RPMI8226 (cell line): Measurements from ENCODE around the gene DOCK2.
A peak's percentile ranks its signal among the peaks of the same experiment; 100 is the strongest.
"Not testable (repeated sequence)": the region's sequence is repeated elsewhere in the genome, so short reads cannot be mapped to it uniquely, and the experiment has no call there.

ENCODE experiments used
- DNase-seq: peaks from one replicate; pipeline ENCODE4 v3.0.0-alpha.2; 2015

The DOCK2 gene

DNA sequence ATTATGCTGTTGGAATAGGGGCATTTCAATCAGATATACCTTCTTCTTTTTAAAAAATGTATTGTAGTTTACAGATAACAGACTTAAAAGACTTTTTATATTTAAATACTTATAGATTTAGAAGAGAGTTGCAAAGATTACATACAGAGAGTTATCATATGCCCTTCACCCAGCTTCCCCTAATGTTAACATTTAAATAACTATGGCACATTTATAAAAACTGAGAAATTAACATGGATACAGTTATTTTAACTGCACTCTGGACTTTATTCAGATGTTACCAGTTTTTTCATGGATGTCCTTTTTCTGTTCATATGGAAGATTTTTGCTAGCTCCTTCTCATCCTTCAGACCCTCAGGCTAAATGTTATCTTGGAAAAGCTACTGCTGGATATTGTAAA lies 123.2 kb downstream of the DOCK2 start:
- no peak for DNase-seq

DNA sequence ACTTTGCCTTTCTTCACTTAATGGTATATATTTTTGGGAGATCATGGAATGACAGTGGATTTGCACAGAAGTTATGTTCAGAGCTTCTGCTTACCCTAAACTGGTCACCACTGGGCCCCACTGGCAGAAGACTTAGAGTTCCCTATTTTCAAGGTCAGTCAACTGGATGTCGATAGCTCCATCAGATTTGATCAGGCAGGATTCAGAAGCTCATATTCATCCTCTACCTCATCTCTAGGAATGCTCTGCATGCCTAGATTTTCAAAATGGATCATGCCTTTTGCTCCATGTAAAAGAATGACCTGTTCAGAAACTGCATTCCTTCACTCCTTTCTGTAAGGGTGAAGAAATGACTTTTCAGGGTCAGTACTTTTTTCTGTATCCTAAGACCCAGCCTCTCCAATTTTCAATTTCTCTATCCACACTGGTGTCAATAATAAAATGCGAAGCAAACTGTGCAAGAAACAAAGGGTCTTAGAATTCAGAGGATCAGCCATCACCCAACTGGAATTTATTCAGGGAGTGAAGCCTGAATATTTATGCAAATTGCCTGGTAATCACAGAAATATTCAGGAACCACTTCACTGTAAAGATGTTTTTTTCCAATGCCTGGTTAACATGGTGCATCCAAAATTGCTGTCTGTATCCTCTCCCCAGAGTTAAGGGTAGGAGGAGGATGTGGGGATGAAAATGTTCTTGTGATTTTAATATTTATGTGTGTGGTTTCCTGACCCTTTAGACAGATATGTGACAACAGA lies 125.4 kb downstream of the DOCK2 start:
- DNase-seq, result no peak

DNA sequence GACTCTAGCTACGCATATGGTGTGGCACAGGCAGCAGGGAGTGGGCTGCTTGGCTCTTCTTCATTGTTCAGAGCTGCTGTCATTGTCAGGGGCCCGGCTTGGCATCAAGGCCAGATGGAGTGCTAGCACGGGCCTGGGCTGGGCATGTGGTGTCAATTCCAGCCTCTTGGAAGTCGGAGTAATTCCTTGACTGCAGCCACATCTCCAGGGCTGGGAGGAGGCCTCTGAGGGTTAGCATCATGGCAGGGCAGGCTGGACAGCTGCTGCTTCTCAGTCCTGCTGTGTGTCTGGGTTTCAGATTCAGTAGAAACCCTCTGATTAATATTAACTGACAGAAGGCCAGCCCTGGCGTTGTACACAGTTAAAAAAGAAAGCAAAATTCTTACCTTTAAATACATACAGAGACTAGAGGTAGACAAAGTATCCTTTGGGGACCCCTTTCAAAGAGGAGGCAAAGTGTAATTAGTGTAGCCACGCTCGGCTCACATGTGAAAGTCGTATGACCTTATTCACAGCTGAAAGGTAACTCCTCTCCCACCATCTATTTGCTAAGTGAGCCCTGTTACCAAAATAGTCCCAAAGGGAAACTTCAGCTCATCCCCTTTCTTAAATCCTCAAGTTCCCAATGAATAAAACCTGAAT lies 126.4 kb downstream of the DOCK2 start:
- DNase-seq, result no peak

DNA sequence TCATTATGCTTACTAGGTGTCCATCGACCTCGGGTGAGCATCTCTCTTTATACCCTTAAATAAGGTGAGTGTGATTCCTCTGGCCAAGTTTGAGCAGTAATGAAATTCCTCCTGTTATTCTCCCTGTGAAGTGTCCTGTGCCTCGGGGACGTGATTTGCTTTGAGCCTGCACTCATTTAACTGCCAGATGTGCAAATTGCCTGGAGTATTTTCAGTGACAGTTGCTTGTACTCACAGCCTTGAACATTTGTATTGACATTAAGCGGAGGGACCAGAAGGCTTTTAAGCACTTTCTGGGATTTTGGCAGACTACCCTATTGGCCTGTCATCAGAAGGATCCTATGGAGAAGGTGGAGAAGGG lies 126.9 kb downstream of the DOCK2 start:
- DNase-seq, result no peak

DNA sequence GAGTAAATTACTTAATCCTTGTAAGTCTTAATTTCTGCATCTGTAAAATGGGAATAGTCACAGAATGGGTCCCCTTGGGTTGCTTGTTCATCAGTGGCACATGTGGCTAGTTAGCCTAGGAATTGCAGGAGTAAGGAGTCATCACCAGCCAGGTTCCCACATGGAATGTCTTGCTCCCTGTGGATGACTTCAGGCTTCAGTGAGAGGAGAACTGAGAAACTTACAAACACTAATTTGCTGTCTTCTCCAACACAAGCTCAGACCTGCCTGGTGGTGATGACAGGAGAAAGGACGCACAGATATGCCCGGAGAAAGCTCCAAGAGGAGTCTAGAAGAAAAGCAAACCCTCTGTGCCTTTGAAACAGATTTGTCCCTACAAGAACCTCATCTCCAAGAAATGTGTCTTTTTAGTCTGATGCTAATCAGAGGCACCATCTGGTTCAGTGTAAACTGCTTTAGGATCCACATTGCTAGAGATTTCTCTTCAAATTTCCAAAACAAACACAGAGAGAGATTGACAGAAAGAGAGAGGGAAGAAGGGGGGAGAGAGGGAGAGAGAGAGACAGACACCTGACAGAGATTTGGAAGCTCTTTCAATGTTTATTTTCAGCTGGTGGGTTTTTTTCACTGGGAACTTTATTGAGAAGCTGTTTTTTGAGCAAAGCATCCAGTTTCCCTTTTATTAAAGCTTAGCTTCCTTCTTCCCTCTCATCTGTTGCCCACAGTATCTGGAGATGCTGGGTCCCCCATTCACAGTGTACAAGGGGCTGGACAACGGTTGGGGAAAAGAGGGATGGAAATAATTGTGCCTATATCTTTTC lies 128.3 kb downstream of the DOCK2 start:
- no peak for DNase-seq

DNA sequence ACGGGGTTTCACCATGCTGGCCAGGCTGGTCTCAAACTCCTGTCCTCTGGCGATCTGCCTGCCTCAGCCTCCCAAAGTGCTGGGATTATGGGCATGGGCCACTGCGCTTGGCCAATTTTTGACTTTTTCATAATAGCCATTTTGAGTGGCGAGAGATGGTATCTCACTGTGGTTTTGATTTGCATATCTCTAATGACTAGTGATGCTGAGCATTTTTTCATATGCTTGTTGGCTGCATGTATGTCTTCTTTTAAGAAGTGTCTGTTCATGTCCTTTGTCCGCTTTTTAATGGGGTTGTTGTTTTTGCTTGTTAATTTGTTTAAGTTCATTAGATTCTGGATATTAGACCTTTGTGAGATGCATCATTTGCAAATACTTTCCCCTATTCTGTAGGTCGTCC lies 129.9 kb downstream of the DOCK2 start:
- not testable (repeated sequence) for DNase-seq

DNA sequence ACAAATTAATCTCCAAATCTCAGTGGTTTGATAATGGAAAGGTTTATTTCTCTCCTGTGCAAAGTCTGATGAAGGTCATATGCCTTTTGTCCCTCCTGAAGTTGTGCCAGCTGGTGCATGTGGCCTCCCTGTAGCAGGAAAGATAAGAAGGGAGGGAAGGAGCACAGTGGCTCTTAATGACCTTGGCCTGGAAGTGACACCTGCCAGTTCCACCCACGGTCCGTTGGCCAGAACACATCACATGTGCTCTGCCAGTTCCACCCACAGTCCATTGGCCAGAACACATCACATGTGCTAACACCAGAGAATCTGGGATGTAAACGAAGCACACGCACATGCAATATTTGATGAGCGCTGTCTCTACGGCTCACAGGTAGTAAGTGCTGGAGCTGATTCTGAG lies 130.9 kb downstream of the DOCK2 start:
- no peak for DNase-seq

DNA sequence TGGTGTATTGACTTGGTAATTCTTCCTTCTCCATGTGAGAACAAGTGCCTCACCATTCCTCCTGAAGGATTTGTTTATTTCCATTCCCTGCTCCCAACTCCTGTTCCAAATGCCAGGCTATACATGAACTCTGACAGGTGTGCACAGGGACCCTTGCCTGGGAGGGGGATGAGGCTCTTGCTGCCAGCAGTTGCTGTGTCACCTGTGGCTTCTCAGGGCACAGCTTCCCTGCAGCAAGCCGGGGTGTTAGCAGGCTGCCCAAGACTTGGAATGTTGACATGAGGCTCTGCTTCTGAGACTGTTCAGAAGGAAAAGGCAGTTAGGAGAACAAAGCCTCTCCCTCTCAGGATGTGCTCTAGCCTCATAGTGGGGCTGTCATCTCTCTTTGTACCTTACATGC lies 131.3 kb downstream of the DOCK2 start:
- DNase-seq, result no peak

DNA sequence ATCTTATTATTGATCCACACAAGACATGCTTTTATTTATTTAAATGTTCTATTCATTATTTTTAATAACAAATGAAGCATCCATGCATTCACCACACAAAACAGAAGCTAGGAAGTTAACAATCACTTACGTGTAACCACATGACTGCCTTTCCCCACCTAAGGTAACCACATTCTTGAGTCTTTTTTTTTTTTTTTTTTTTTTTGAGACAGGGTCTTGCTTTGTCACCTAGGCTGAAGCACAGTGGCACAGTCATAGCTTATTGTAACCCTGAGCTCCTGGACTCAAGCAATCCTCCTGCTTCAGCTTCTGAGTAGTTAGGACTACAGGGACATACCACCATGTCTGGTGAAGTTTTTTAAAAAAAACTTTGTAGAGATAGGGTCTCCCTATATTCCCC lies 133.0 kb downstream of the DOCK2 start:
- DNase-seq, result no peak

DNA sequence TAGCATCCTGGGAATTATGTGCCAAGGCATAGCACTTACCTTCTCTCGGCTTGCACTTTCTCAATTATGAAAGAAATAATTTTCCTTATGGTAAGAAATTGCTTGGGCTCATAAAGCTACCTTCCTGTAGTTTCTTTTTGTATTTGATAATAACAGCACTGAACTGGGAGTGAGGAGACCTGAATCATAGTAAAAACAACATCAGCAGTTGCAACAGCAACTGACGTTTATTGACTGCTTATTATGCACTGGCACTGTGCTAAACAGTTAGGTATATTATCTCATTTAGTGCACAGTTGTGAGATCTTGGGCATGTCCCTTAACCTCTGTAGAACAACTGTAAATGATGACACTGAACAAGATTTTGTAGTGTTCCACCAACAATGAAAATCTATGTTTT lies 135.2 kb downstream of the DOCK2 start:
- no peak for DNase-seq

DNA sequence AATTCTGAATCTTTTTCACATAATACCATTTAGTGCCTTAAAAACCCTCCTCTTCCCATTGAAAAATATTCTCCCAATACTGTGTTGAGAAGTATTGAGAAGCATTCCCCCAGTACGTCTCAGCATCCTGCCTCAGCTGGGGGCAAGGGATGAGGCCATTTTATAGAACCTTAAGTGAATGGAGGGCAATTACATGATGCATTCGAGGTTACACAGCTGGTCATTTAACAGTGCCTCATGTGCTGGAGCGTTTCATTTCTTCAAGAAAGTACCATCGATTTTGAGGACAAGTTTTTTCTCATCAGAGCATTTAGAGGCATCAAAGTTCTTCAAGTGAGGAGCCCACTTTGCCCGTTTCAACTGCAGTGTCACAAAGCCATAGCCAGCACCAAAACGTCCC lies 135.6 kb downstream of the DOCK2 start:
- no peak for DNase-seq

DNA sequence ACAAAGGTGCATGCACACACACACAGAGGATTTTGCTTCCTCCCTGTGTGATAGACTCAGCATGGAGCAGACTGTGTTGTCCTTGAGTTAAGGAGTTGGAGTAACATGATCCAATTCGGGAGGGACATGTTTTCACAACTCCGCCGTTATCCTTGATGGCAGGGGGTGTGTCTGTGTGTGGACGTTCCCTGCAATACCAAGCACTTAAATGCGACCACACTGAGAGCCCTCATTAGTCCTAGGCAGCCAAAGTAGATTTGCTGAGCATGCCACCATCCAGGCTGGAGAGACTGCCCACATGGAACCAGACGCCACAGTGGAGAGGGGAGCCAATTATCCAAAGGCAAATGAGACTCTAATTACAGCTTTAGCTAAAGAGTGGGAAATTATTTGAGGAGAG lies 140.1 kb downstream of the DOCK2 start:
- no peak for DNase-seq

DNA sequence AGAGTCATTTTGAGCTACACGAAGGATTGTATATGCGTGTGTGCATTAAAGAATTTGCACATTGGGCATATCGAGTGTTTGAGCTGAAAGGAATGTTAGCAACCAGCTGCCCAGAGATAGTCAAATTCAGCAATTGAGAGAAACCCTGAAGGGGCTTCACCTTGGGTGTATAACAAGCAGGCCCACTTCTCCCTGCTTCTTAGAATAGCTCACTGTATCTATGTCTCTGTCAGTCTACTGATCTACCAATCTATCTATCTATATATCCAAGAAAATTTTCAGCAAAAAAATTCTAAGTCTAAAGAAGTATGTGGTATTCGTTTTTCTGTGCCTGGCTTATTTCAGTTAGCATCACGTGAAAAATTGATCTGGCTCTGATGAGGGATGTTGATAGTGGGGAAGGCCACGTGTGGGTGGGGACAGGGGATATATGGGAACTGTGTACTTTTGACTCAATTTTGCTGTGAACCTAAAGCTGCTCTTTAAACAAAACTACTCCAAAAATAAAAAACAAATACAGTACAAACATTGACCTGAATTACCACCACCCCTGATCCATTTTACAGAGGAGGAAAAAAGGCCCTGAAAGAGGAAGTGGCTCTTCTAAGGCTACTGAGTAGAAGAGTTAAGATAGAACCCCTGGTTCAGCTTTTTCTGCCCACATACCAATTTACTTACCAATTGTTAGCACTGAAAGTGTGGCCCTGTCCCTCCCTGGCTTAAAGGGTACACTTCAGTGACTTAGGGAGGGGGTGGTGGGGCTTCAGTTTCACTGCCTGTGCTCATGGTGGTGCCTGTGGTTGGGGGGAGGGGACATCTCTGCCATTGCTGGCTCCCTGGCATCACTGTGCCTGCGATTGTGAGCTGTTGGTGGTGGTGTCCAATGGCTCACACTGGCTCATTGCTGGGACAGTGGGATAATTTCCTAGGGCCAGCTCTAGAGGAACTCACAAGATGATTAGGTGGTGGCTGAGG lies 141.8 kb downstream of the DOCK2 start:
- peak; percentile 5 for DNase-seq

DNA sequence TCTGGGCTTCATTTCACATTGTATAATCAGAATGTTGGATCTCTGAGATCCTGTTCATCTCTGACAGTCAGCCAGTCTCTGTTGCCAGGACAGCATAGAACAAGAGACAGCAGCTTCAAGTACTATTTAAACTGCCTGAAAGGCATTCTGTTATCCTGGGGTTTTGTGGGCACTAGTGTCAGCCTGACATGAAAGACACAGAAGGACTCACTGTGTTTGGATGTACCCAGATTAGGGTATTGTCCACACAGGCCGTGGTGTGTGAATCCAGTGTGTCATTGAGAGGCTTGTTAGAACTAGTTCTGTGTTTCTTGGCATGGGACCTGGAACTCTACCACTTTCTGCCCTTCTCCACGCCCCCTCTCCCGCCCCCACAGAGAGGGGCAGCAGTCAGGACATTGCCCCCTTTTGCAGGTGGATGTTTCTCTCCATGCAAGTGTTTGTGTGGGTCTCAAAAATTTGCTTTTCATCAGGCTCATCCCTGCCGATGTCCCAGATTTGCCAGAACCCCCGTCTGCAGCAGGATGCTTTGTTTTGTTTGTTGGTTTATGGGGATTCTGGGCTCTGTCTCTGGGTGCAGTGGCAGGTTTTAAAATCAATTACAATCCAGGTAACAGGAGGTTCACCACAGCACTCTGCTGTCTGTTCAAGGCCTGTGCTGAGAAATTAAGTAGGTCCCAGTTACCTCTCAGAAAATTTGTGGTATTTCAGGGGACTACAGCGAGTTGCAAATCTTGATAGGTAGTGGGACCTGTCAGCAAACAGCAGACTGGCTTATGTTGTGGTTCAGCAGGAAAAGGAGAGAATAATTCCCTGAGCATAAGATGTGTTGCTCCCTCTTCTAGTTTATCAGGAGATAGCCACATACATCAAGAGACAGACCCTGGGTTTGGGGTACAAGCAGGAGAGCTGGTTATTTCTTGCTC lies 144.6 kb downstream of the DOCK2 start:
- no peak for DNase-seq

DNA sequence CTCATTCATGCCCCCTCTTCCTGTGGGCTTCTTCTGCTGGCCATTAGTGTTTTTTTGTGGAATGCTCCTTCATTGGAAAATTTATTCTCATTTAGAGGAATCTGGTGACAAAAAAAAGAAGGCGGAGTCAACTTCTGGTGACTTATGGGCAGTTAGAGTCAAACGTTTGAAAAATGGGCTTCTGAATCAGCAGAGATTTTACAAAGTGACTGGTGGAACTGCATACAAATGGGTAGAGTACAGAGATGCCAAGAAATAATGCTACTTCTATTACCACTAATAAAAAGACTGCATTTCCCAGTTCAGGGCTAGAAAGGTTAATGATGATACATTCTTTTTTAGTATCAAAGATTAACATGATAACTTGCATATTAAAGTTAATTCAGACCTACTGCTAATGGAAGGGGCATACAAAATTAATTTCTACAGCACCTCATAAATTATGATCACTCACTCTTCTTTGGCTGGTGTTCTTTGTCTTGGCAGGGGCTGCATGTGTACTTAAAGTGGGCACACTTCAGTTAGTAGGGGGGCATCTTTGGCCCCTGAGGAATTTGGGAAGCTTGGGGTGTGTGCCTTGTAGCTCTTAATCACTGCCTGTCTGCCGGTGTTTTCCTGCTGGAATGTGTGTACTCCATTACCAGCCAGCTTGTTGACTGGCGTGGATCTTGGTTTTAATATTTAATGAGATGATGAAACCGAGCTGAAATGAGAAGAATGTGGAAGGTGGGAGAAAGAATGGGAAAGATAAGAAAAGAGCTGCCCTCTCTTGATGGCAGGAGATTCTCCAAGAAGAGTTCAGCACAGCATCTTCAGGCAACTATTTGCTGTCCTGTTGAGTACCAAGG lies 148.9 kb downstream of the DOCK2 start:
- DNase-seq, result no peak

DNA sequence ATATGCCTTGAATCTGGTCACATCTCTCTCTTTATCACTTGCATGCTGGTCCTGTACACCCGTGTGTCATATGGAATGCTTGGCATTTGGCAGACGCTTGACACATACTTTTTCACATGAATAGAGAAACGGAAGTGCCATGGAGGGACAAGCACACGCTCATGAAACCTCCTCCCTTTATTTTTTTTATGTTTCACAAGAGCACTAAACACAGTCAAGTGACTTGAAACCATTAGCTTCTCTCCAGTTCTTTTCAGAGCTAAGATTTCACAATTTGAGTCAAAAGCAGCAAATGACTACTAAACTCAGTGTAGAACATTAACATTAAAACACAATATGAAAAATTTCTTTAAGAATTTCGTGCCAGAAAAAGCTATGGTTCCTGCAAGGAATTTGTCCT lies 151.1 kb downstream of the DOCK2 start:
- no peak for DNase-seq

DNA sequence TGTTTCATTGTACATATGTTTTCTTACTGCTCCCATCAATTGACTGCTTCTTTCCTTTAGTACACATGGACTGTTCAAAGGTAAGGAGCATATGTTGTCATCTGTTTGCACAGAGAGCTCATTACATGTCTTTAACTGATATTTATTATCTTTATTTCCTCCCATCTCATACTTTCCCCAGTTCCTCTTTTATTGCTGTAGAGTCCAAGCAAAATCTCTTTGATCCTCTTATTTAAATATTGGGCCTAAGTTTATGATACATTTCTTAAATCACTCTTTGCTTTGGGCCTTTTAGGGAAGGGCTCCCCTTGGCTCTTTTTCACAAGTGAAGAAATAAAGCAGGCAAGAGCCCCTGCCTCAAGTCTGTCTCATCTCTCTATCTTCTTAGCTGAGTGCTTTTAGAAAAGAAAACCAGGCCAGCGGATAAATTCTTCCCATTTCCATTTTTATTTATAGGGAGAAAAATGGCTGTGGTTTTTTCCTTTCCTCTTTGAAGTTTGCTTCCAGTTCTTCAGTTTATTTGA lies 152.4 kb downstream of the DOCK2 start:
- no peak for DNase-seq

DNA sequence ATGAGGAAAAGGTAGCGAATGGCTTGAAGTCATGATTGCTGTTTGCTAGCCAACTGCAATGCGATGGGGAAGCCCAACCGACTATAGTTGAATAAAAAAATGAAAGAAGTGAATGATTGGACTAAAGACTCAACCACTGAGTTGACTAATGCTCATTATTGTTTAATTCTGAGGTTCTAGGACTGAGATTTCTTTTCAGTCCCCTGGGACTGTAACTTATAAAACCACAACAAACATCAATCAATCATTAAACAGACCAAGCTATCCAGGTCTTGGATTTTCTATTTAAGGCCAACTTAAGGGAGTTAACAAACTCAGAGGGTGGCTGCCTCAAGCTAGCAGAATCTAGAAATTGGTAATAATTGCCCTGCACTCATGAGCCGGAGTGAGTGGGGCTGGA lies 154.2 kb downstream of the DOCK2 start:
- no peak for DNase-seq

DNA sequence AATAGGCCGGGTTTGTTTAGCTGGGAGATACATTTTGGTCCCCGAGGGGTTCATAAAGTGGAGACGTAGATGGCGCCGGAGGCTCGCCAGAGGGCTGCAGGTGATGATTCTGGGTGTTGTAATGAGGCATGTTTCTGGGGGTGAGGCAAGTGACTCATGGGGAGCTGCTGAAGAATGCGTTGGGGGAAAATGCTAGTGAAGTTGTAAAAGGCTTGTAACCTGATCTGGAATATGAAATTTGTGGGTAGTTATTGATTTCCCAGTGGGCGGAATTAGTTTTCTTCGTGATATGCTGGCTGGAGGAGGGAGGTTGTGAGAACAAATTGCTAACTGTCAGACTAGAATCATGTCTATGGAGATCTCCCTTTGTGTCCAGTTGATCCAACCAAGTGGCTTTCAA lies 158.3 kb downstream of the DOCK2 start:
- no peak for DNase-seq

DNA sequence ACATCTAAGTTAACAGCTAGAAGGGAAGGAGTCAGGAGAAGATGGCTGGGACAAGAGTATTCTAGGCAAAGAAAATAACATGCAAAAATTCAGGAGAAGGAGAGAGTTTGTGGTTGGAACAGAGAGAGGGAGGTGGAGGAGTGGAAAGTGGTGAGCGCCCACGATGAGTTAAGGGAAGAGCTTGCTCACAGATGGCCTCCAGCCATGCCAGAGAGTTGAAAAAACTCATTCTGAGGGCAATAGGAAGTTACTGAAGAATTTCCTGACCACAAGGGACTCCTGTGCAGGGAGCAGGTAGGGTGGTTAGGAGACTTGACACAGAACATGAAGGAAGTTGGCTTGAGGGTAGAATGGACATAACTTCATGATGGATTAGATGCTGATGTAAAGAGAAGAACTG lies 159.7 kb downstream of the DOCK2 start:
- DNase-seq, result no peak

DNA sequence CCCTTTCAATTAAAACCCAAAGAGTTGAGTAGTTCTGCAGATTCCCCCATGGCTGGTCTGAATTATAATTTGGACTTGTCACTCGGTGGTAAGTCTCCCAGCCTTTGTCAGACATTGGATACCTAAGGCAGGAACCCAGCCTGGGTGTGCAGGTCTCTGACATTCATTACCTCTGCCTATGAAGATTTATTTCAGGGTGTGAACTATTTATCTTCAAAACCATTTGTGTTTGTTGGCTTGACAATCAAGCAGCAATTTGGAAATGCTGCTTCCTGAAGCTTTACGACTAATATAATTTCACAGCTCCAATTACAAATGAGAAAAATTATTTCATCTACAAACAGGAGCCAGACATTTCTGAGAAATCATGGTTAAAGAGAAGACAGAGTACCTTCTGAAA lies 160.5 kb downstream of the DOCK2 start:
- no peak for DNase-seq
